Measurements from ENCODE around the gene ANKDD1A.

The ANKDD1A gene

DNA sequence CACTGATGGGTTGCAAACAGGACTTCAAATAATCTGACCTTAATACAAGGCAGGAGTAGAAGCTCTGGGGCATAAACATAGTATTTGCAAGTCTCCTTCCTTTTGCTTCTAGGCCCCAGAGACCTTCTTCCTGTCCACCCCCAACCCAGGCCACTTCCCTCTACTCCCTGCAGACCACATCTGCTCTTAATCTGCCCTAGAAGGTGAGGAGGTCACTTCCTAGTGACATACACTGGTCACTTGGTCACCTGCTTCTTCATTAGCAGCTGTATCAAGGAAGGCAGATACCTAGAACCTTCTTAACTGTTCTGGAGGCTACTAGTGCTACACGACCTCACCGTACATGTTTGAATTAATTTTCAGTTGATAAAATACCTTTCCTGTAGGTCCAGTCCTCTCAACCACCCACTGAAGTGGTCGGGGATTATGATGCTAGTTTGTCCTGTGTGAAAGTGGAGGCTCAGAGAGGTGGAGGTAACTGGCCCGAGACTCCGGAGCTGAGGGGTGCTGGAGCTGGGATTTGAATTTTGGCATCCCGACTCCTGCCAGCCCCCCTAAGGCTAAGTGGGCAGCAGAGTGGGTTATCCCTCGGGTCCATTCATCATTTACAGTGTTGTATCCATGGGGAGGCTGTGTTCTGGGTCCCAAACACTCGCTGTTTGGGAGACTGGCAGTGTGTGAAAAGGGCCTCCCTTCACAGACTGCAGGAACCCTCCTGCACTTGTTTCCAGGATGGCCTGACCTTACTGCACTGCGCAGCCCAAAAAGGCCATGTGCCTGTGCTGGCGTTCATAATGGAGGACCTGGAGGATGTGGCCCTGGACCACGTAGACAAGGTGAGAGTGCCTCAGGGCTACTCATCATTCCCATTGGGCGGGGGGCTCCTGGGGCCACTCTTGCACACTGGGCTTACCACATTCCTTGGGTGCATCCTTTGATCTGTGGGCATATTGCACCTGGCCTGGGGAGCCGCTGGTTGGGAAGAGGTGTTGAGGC, 13.9 kb downstream of the ANKDD1A start:
- no peak overlapping the region for H3K4me3 ChIP-seq (ENCODE audit: low read depth, low read length)
- no peaks in the 10 kb centered on the region for H3K4me1 ChIP-seq (ENCODE audit: control insufficient read depth, insufficient read depth, low read length)
- no peaks in the 10 kb centered on the region for H3K36me3 ChIP-seq (ENCODE audit: control insufficient read depth in 2 of 2, insufficient read depth in 1 of 2, low read length in 2 of 2)
- ChIA-PET CTCF (no interaction called here), POLR2A (no interaction called here)
- no peaks in the 10 kb centered on the region for H3K9me3 ChIP-seq (ENCODE audit: control insufficient read depth, insufficient read depth, low read depth, low read length)
- TF ChIP-seq ZNF600 (tag by site-specific recombination; IDR thresholded peaks at IDR 0.05) (no peak), ZNF585B (tag by site-specific recombination; IDR thresholded peaks at IDR 0.05) (no peak), ZBTB11 (tag by site-specific recombination; conservative IDR thresholded peaks at IDR 0.05; ENCODE audit: low read depth) (no peak), ZNF610 (tag by site-specific recombination; IDR thresholded peaks at IDR 0.05; ENCODE audit: borderline replicate concordance) (no peak), ZNF658 (tag by site-specific recombination; IDR thresholded peaks at IDR 0.05) (no peak), ZNF76 (tag by site-specific recombination; IDR thresholded peaks at IDR 0.05; ENCODE audit: borderline replicate concordance, low read depth) (no peak), ZNF266 (tag by site-specific recombination; IDR thresholded peaks at IDR 0.05; ENCODE audit: low read depth) (no peak), KLF10 (tag by site-specific recombination; IDR thresholded peaks at IDR 0.05) (no peak), WT1 (tag by site-specific recombination; IDR thresholded peaks at IDR 0.05) (no peak), ZNF704 (tag by site-specific recombination; IDR thresholded peaks at IDR 0.05) (no peak), ZXDB (tag by site-specific recombination; IDR thresholded peaks at IDR 0.05) (no peak), SP3 (tag by site-specific recombination; IDR thresholded peaks at IDR 0.05) (no peak), ZBTB21 (tag by site-specific recombination; IDR thresholded peaks at IDR 0.05) (no peak), ZNF549 (tag by site-specific recombination; IDR thresholded peaks at IDR 0.05) (no peak), ZNF324 (tag by site-specific recombination; IDR thresholded peaks at IDR 0.05) (no peak), ZNF23 (tag by site-specific recombination; IDR thresholded peaks at IDR 0.05; ENCODE audit: borderline replicate concordance) (no peak)
- TF ChIP-seq, protein P1, sequence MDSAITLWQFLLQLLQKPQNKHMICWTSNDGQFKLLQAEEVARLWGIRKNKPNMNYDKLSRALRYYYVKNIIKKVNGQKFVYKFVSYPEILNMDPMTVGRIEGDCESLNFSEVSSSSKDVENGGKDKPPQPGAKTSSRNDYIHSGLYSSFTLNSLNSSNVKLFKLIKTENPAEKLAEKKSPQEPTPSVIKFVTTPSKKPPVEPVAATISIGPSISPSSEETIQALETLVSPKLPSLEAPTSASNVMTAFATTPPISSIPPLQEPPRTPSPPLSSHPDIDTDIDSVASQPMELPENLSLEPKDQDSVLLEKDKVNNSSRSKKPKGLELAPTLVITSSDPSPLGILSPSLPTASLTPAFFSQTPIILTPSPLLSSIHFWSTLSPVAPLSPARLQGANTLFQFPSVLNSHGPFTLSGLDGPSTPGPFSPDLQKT (IDR thresholded peaks at IDR 0.05; ENCODE audit: borderline replicate concordance, low read depth, low read length): no peak
- TF ChIP-seq, protein P2, sequence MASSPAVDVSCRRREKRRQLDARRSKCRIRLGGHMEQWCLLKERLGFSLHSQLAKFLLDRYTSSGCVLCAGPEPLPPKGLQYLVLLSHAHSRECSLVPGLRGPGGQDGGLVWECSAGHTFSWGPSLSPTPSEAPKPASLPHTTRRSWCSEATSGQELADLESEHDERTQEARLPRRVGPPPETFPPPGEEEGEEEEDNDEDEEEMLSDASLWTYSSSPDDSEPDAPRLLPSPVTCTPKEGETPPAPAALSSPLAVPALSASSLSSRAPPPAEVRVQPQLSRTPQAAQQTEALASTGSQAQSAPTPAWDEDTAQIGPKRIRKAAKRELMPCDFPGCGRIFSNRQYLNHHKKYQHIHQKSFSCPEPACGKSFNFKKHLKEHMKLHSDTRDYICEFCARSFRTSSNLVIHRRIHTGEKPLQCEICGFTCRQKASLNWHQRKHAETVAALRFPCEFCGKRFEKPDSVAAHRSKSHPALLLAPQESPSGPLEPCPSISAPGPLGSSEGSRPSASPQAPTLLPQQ (tag by site-specific recombination; IDR thresholded peaks at IDR 0.05): no peak
- TF ChIP-seq, protein P3, sequence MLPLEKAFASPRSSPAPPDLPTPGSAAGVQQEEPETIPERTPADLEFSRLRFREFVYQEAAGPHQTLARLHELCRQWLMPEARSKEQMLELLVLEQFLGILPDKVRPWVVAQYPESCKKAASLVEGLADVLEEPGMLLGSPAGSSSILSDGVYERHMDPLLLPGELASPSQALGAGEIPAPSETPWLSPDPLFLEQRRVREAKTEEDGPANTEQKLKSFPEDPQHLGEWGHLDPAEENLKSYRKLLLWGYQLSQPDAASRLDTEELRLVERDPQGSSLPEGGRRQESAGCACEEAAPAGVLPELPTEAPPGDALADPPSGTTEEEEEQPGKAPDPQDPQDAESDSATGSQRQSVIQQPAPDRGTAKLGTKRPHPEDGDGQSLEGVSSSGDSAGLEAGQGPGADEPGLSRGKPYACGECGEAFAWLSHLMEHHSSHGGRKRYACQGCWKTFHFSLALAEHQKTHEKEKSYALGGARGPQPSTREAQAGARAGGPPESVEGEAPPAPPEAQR (tag by site-specific recombination; IDR thresholded peaks at IDR 0.05): no peak
- no peak overlapping the region for H3K27ac ChIP-seq (ENCODE audit: extremely low read depth, low read depth, low read length)

Data from HEK293 (cell line).